Measurements from ENCODE around the gene HNRNPDL.
"Not testable (repeated sequence)": the region's sequence is repeated elsewhere in the genome, so short reads cannot be mapped to it uniquely, and the experiment has no call there.

Gene HNRNPDL

DNA sequence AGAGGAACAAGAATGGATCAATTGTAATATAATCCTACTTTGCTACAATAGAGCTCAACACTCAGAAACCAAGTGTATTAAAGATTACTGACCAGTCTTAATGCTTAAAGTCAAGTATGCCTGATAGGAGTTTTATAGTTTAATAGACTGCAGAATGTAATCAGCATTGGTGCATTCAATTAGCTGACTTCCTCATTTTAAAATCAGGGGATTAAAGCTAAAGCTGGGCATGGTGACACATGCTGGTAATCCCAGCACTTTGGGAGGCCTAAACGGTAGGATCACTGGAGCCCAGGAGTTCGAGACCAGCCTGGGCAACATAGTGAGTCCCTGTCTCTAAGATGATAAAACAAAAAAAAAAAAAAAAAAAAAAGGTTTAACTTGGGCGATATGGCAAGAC is 10.8 kb downstream of the HNRNPDL start:
- no peak for DNase-seq (ENCODE audit: low read depth)
- TF ChIP-seq, protein P1, sequence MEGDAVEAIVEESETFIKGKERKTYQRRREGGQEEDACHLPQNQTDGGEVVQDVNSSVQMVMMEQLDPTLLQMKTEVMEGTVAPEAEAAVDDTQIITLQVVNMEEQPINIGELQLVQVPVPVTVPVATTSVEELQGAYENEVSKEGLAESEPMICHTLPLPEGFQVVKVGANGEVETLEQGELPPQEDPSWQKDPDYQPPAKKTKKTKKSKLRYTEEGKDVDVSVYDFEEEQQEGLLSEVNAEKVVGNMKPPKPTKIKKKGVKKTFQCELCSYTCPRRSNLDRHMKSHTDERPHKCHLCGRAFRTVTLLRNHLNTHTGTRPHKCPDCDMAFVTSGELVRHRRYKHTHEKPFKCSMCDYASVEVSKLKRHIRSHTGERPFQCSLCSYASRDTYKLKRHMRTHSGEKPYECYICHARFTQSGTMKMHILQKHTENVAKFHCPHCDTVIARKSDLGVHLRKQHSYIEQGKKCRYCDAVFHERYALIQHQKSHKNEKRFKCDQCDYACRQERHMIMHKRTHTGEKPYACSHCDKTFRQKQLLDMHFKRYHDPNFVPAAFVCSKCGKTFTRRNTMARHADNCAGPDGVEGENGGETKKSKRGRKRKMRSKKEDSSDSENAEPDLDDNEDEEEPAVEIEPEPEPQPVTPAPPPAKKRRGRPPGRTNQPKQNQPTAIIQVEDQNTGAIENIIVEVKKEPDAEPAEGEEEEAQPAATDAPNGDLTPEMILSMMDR (IDR thresholded peaks at IDR 0.05; ENCODE audit: low read depth, low read length, missing control alignments), result no peak
- no peak overlapping the region for H3K4me3 ChIP-seq (ENCODE audit: low read depth, low read length)
- in situ Hi-C loops (cut with HindIII; ENCODE audit: low sequenced_read_pairs), result no loop called here

DNA sequence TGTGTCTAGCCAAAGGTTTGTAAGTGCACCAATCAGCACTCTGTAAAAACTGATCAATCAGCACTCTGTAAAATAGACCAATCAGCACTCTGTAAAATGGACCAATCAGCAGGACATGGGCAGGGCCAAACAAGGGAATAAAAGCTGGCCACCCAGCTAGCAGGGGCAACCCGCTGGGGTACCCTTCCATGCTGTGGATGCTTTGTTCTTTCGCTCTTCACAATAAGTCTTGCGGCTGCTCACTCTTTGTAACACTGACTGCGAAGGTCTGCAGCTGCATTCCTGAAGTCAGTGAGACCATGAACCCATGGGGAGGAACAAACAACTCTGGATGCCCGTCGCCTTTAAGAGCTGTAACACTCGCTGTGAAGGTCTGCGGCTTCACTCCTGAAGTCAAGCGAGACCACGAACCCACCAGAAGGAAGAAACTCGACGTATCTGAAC is 14.3 kb downstream of the HNRNPDL start:
- no peak overlapping the region for H3K4me3 ChIP-seq (ENCODE audit: low read depth, low read length)
- TF ChIP-seq, protein P1 (IDR thresholded peaks at IDR 0.05; ENCODE audit: low read depth, low read length, missing control alignments), result no peak
- in situ Hi-C loops (cut with HindIII; ENCODE audit: low sequenced_read_pairs), result no loop called here
- no peak for DNase-seq (ENCODE audit: low read depth)

DNA sequence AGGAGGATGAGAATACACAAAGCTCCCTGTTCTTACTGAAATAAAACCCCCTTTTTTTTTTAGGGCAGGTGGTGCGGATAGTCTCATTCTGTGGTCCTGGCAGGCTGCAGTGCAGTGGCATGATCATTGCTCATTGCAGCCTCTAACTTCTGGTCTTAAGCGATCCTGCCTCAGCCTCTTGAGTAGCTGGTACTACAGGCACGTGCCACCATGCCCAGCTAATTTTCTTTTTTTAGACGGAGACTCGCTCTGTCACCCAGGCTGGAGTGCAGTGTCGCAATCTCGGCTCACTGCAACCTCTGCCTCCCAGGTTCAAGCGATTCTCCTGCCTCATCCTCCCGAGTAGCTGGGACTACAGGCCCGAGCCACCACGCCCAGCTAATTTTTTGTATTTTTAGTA is 15.2 kb downstream of the HNRNPDL start:
- in situ Hi-C loops (cut with HindIII; ENCODE audit: low sequenced_read_pairs); H3K4me3 ChIP-seq (ENCODE audit: low read depth, low read length); DNase-seq (ENCODE audit: low read depth): not testable (repeated sequence)

DNA sequence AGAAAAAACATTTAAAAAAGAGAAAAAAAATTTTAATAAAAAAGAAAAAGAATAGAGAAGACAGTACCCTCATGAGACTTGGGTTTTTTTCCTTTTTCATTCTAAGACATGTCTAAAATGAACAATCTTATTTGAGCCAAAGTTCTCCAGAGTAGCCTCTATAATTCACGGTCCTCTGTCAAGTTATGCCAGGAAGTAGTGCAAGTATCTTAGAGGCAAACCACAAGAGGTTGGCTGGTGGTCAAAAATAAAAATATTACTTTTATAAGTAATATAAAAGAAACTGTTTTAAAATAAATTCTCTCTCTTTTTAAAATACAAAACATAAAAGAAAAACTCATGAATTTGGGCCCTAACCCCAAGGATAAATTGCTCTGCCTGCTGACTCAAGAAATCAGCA is 26.5 kb downstream of the HNRNPDL start:
- no peak overlapping the region for H3K4me3 ChIP-seq (ENCODE audit: low read depth, low read length)
- in situ Hi-C loops (cut with HindIII; ENCODE audit: low sequenced_read_pairs), result no loop called here
- DNase-seq (ENCODE audit: low read depth), result peak; percentile 9
- TF ChIP-seq, protein P1 (IDR thresholded peaks at IDR 0.05; ENCODE audit: low read depth, low read length, missing control alignments), result no peak

DNA sequence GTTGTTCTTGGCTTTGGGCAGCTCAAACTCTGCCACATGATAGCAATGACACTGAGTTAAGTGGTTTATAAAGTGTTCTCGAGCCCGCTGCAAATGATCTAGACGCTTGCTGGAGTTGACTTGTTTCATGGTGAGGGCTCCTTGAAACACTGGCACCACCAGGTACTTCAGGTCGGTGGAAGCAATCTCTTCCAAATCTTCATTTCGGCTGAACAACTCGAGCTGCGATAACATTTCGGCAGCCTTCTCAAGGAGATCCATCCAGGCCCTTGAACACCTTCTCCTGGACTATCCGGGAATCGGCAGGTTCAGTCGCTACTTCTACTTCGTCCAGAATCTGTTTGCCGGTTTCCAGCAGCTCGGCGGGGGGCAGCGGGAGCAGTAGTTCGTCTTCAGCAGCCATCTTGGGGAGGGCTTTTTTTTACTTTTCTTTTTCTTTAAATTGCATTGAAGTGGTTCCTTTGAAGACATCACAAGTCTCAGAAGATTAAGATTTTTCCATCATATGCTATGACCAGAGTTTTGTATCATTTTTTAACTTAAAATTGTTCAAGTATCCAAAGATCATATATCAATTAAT is 28.0 kb downstream of the HNRNPDL start:
- in situ Hi-C loops (cut with HindIII; ENCODE audit: low sequenced_read_pairs), result no loop called here
- TF ChIP-seq, protein P1 (IDR thresholded peaks at IDR 0.05; ENCODE audit: low read depth, low read length, missing control alignments), result no peak
- H3K4me3 ChIP-seq (ENCODE audit: low read depth, low read length), result no peak overlapping the region
- DNase-seq (ENCODE audit: low read depth), result no peak

DNA sequence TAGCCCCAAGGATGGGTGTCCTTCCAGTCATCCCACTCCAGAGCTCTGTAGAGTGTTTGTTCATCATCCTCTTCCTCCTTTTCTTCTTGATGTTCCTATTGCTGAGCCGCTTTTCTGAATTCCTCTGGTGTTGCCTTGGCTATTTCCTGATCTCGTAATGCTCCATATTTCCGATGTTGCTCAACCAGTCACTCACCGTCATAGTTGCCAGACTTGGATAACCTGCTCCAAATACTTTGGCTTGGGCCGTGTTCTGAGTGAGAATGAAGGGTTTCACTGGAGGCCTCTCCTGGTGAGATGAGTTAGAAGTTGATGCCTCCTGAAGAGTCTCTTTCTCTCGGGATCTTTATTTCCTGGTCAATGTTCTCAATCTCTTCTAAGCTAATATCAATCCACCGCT is 28.7 kb downstream of the HNRNPDL start:
- no peak overlapping the region for H3K4me3 ChIP-seq (ENCODE audit: low read depth, low read length)
- TF ChIP-seq, protein P1 (IDR thresholded peaks at IDR 0.05; ENCODE audit: low read depth, low read length, missing control alignments), result no peak
- DNase-seq (ENCODE audit: low read depth), result no peak
- in situ Hi-C loops (cut with HindIII; ENCODE audit: low sequenced_read_pairs), result no loop called here

DNA sequence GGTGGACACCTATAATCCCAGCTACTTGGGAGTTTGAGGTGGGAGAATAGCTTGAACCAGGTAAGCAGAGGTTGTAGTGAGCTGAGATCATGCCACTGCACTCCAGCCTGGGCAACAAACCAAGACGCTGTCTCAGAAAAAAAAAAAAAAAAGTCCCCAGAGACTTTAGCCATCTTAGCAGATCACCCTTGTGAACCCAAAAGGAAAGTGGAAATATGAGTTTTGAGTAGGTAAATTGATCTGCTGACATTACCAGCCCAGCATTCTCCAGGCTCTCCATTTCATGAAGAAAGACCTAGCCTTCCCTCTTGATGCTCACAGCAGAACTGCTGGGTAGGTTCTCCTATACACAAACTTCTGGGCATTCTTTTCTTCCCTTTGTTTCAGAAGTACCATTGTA is 32.0 kb downstream of the HNRNPDL start:
- no peak overlapping the region for H3K4me3 ChIP-seq (ENCODE audit: low read depth, low read length)
- no peak for DNase-seq (ENCODE audit: low read depth)
- in situ Hi-C loops (cut with HindIII; ENCODE audit: low sequenced_read_pairs), result no loop called here
- TF ChIP-seq, protein P1 (IDR thresholded peaks at IDR 0.05; ENCODE audit: low read depth, low read length, missing control alignments), result no peak

All from astrocyte of the cerebellum (primary cell).